ENCODE measurements around the gene CCDC12.

CCDC12 gene

GRCh38 chr3:46904303-46905212 is 72.0 kb downstream of the CCDC12 start:
- DNase-seq (ENCODE audit: low read depth): no peak

DNA sequence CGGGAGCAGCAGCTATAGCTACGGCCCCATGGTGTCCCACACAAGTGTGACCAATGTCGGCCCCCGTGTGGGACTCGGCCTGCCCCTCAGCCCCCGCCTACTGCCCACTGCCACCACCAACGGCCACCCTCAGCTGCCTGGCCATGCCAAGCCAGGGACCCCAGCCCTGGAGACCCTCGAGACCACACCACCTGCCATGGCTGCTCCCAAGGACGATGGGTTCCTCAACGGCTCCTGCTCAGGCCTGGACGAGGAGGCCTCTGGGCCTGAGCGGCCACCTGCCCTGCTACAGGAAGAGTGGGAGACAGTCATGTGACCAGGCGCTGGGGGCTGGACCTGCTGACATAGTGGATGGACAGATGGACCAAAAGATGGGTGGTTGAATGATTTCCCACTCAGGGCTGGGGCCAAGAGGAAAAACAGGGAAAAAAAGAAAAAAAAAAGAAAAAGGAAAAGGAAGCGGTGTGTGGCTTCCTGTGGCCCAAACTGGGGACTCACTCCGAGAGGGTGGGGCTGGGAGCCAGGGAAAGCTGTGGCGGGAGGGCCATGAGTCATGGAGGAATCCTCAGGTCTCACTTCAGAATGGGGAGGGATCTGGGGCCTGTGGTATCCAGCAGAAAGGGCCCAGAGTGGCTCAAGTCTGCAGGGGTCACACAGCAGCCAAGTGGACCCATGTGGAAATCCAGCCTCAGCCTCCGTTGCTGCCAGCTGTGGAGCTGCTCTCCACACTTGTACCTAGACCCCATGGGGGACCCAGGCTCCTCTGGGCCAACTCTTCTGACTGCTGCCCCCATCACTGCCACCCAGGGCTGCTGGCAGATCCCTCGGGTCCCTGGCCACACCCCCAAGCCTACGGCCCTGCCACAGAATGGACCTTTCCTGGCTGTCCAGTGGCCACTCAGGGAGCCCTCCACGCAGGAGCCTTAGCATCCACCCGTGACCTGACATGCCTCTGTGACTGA is 72.9 kb downstream of the CCDC12 start:
- DNase-seq (ENCODE audit: low read depth): no peak

DNA sequence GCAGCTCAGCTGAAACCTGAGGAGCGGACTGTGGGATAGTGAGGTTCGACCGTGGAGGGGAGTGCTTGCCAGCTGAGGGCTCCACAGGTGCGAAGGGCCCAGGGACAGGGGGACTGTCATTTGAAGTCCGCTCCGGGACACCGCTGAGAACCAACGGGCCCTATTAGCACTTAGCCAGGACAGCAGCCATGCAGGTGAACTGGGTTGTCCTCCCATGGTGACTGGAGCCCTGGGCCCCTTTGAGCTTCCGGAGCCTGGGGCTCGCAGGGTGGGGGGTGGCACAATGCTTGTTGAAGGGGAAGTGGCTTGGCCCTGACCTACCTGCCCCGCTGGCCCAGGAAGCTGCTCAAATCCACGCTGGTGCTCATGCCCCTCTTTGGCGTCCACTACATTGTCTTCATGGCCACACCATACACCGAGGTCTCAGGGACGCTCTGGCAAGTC is 74.3 kb downstream of the CCDC12 start:
- DNase-seq (ENCODE audit: low read depth): no peak

- DNase-seq (ENCODE audit: low read depth): no peak
Measured at GRCh38 chr3:46901591-46902187, 74.9 kb downstream of the CCDC12 start.

GRCh38 chr3:46901061-46901460 is 75.5 kb downstream of the CCDC12 start:
- no peak for DNase-seq (ENCODE audit: low read depth)

DNA sequence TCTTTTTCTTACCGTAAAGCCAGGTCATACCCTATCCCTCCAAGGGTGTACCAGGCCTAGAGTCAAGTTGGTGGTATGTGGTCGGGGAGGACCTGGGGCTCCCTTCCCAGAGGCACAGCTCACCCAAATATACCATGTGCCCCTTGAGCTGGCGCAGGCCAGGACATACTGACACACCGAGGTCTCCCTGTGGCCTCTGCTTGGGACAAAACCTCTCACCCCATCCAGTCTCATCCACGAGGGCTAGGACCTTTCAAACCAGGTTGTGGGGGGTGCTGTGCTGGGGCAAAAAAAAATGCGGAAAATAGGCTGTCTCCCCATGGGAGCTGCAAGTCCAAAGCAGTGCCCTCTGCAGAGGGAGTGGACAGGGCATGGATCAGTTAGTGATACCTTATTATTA is 76.2 kb downstream of the CCDC12 start:
- no peak for DNase-seq (ENCODE audit: low read depth)

DNA sequence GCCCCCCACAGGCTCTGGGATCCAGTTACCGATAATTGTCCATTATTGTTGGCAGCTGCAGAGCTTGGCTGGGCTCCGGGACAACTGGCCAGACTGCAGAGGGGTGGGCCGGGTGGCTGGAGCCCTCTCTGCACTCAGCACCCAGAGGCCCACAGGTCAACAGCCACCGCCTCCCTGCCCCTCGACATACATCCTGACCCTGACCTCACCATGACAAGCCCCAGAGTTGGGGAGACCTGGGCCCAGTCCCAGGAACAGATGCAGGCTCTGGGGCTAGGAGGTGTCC is 76.6 kb downstream of the CCDC12 start:
- DNase-seq (ENCODE audit: low read depth): no peak

GRCh38 chr3:46899151-46900006 is 77.2 kb downstream of the CCDC12 start:
- no peak for DNase-seq (ENCODE audit: low read depth)

GRCh38 chr3:46898321-46899150 is 78.0 kb downstream of the CCDC12 start:
- DNase-seq (ENCODE audit: low read depth): no peak

DNA sequence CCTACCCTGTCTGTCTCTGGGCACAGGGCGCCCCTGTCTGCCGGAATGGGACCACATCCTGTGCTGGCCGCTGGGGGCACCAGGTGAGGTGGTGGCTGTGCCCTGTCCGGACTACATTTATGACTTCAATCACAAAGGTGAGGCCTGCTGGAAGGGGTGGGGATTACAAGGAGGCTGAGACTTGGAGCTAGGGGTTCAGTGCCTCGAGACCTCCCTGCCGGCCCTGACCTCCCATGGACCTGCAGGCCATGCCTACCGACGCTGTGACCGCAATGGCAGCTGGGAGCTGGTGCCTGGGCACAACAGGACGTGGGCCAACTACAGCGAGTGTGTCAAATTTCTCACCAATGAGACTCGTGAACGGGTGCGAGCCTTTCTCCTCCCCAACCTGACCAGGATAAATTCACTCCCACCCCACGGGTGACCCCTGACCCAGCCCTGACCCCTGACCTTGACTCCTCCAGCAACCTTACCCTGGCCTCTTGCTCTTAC is 78.7 kb downstream of the CCDC12 start:
- no peak for DNase-seq (ENCODE audit: low read depth)

DNA sequence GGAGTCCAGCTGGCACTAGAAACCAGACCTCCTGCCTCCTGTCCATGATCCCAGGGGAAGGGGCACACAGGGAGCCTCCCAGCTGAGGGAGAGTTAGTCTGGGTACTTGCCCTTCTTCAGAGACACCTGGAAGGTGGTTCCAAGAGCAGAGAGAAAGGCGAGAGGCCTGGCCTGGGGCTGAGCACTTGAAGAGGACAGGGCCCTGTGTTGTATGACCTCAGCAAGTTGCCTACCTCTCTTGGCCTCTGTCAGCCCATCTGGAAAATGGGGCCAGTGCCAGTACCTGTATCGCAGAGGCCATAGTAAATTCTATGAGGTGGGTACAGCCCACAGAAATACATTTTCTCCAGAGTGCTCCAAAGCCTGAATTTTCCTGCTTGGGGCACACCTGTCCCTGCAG is 79.5 kb downstream of the CCDC12 start:
- DNase-seq (ENCODE audit: low read depth): no peak

- no peak for DNase-seq (ENCODE audit: low read depth)
Measured at GRCh38 chr3:46896386-46896785, 80.2 kb downstream of the CCDC12 start.

- no peak for DNase-seq (ENCODE audit: low read depth)
Measured at GRCh38 chr3:46895761-46896160, 80.8 kb downstream of the CCDC12 start.

GRCh38 chr3:46895204-46895660 is 81.3 kb downstream of the CCDC12 start:
- peak; percentile 68 for DNase-seq (ENCODE audit: low read depth)

- no peak for DNase-seq (ENCODE audit: low read depth)
Measured at GRCh38 chr3:46894256-46894655, 82.3 kb downstream of the CCDC12 start.

DNA sequence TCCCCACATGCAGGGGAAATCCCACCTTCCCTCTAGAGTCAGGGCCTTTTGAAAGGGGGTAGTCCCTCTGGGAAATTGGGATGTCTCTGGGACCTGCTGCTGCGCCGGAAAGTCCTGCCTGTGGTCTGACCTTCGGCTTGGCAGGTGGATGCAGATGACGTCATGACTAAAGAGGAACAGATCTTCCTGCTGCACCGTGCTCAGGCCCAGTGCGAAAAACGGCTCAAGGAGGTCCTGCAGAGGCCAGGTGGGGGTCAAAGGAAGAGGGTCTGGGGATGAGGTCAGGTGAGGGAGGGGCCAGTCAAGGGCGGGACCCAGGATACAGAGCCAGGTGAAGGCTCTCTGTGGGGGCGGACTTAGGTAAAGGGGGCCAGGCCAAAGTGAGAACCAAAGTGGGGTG is 82.8 kb downstream of the CCDC12 start:
- DNase-seq (ENCODE audit: low read depth): no peak

DNA sequence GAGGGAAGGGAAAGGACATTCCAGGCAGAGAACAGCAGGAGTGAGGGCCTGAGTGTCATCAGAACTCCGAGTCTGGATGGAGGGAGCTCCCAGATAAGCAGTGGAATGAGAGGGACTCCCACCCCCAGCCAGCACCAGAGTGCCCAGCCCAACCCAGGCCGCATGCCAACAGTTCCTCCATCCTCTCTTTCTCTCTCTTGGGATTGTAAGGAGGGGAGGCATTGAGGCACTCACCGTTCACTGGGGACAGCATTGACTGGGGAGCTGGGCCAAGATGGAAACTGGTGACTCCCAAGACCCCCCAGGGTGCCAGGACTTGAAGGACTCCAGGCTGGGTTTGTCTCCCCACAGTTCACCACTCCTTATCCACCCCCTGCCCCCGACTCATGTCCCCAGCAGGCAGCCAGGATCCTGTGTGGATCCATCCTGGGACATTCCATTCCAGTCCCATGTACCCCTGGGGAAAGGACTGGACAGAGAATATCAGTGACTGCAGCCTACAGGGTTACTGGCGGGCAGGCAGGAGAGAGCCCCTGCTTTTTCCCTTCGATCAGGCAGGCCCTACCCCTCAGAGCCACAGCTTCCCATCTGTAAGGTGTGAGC is 83.3 kb downstream of the CCDC12 start:
- no peak for DNase-seq (ENCODE audit: low read depth)

GRCh38 chr3:46892285-46893145 is 84.0 kb downstream of the CCDC12 start:
- no peak for DNase-seq (ENCODE audit: low read depth)

GRCh38 chr3:46891132-46891531 is 85.4 kb downstream of the CCDC12 start:
- no peak for DNase-seq (ENCODE audit: low read depth)

Data from T follicular helper cell (primary cell).